ENCODE measurements around the gene CD300E.

GRCh38 chr17:74649909-74650308 is 26.4 kb upstream of the CD300E start:
- TF ChIP-seq CTCF (conservative IDR thresholded peaks at IDR 0.05; ENCODE audit: low read depth, low read length) (no peak), MXI1 (IDR thresholded peaks at IDR 0.05; ENCODE audit: borderline replicate concordance, low read depth, low read length) (no peak), MAFK (IDR thresholded peaks at IDR 0.05; ENCODE audit: low read depth, low read length) (no peak), FOS (IDR thresholded peaks at IDR 0.05; ENCODE audit: low read depth, low read length) (no peak), RCOR1 (IDR thresholded peaks at IDR 0.05; ENCODE audit: insufficient replicate concordance, low read length) (no peak)
